ENCODE measurements around the gene PARD6A. TPM values are rescaled to one million over a fixed set of nuclear protein-coding genes. Genes with fewer than 3 reads are reported as not detected.

PARD6A gene
- total and polyA plus RNA-seq, 2 of the 13 experiments (the other 11 are each of a cell fraction or from before 2014, with no cell fraction given) = 3.5 to 4.3 TPM

DNA sequence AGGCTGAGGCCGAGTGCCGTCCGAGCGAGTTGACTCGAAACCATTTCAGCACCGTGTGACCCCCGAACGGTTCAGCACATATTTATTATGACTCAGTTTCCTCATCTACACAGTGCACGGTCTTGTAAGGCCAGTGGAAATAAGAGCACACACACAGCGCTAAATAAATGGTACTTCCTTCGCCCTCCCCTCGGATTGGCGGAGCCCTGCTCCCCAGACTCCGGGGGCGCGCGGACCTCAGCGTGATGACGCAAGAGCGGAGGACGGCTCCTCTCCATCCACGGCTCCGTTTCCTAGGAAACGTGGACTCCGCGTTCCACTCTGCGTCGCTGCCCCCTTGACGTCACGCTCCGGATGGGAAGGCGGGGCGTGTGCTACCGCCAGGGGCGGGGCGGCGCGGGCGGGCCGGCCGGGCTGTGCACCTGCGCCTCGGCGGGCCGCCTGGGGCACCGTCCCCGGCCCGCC, at the start of gene PARD6A (continued):
- TF ChIP-seq SP2 (CRISPR knock-in tag; IDR thresholded peaks at IDR 0.05) = peak; percentile 47
- no peak for TF ChIP-seq ELF4 (CRISPR knock-in tag; IDR thresholded peaks at IDR 0.05; ENCODE audit: borderline replicate concordance)
- TF ChIP-seq, protein P1, sequence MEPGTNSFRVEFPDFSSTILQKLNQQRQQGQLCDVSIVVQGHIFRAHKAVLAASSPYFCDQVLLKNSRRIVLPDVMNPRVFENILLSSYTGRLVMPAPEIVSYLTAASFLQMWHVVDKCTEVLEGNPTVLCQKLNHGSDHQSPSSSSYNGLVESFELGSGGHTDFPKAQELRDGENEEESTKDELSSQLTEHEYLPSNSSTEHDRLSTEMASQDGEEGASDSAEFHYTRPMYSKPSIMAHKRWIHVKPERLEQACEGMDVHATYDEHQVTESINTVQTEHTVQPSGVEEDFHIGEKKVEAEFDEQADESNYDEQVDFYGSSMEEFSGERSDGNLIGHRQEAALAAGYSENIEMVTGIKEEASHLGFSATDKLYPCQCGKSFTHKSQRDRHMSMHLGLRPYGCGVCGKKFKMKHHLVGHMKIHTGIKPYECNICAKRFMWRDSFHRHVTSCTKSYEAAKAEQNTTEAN (CRISPR knock-in tag; conservative IDR thresholded peaks at IDR 0.05) = no peak
- no peak for TF ChIP-seq CSRNP2 (CRISPR knock-in tag; conservative IDR thresholded peaks at IDR 0.05; ENCODE audit: low read depth)
- TF ChIP-seq, protein P2, sequence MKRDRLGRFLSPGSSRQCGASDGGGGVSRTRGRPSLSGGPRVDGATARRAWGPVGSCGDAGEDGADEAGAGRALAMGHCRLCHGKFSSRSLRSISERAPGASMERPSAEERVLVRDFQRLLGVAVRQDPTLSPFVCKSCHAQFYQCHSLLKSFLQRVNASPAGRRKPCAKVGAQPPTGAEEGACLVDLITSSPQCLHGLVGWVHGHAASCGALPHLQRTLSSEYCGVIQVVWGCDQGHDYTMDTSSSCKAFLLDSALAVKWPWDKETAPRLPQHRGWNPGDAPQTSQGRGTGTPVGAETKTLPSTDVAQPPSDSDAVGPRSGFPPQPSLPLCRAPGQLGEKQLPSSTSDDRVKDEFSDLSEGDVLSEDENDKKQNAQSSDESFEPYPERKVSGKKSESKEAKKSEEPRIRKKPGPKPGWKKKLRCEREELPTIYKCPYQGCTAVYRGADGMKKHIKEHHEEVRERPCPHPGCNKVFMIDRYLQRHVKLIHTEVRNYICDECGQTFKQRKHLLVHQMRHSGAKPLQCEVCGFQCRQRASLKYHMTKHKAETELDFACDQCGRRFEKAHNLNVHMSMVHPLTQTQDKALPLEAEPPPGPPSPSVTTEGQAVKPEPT (CRISPR knock-in tag; IDR thresholded peaks at IDR 0.05; ENCODE audit: low read depth) = no peak
- no peak; the same call in 1 of the 2 replicates for TF ChIP-seq ZNF160 (CRISPR knock-in tag; IDR thresholded peaks at IDR 0.05)
- 0 out of 4 replicates have a peak, but pooled peaks of 1 of the 2 experiments have one; percentile 9 for TF ChIP-seq REST (IDR thresholded peaks at IDR 0.05; ENCODE audit: borderline replicate concordance in 1 of 2, low read depth in 1 of 2, low read length in 2 of 2)
- TF ChIP-seq SNAPC2 (CRISPR knock-in tag; IDR thresholded peaks at IDR 0.05) = 0 out of 2 replicates have a peak, but pooled peaks have one; percentile 7
- no peak for TF ChIP-seq NCOA2 (CRISPR knock-in tag; IDR thresholded peaks at IDR 0.05)
- no peak for TF ChIP-seq ZNF530 (CRISPR knock-in tag; IDR thresholded peaks at IDR 0.05; ENCODE audit: low read depth)
- TF ChIP-seq SUZ12 (IDR thresholded peaks at IDR 0.05; ENCODE audit: low read depth, low read length) = no peak
- TF ChIP-seq HES4 (CRISPR knock-in tag; IDR thresholded peaks at IDR 0.05; ENCODE audit: borderline replicate concordance) = no peak
- no peak for TF ChIP-seq ZNF569 (CRISPR knock-in tag; IDR thresholded peaks at IDR 0.05; ENCODE audit: borderline replicate concordance)
- TF ChIP-seq CBX2 (IDR thresholded peaks at IDR 0.05; ENCODE audit: low read depth, low read length) = no peak
- TF ChIP-seq CBX2 (CRISPR knock-in tag; IDR thresholded peaks at IDR 0.05; ENCODE audit: low read depth) = no peak
- no peak for TF ChIP-seq SMC3 (IDR thresholded peaks at IDR 0.05; ENCODE audit: low read length)
- no peak for TF ChIP-seq SRF (IDR thresholded peaks at IDR 0.05; ENCODE audit: low read depth, low read length)
- no peak for TF ChIP-seq ZNF83 (CRISPR knock-in tag; IDR thresholded peaks at IDR 0.05; ENCODE audit: borderline replicate concordance)
- peak; percentile 86; the same call in 1 of the 2 replicates for TF ChIP-seq ZNF776 (CRISPR knock-in tag; IDR thresholded peaks at IDR 0.05)
- TF ChIP-seq IKZF5 (CRISPR knock-in tag; IDR thresholded peaks at IDR 0.05) = no peak
- no peak for TF ChIP-seq ERF (CRISPR knock-in tag; IDR thresholded peaks at IDR 0.05)
- no peak for TF ChIP-seq ZNF136 (CRISPR knock-in tag; IDR thresholded peaks at IDR 0.05; ENCODE audit: low read depth)

Measured in HepG2 (cell line).